ENCODE measurements around the gene CIT.

DNA sequence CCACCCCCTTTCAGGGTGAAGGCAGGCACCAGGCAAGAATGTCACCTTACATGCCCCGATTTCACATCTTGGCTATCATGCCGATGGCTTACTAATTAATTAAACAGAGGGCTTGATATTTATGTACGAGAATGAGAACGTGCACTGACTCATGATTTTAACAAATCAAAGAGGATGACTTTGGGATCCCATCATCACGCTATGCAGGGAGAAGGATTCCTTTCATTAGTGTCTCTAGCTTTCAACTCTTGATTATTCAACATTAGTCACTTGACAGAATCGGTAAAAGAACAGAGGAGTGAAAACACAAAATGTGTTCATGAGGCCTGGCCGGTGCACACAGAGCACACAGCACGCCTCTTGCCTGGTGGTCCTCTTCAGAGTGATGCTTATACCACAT is 128.6 kb downstream of the CIT start:
- TF ChIP-seq POLR2AphosphoS5 (IDR thresholded peaks at IDR 0.05): no peak
- TF ChIP-seq, protein P1, sequence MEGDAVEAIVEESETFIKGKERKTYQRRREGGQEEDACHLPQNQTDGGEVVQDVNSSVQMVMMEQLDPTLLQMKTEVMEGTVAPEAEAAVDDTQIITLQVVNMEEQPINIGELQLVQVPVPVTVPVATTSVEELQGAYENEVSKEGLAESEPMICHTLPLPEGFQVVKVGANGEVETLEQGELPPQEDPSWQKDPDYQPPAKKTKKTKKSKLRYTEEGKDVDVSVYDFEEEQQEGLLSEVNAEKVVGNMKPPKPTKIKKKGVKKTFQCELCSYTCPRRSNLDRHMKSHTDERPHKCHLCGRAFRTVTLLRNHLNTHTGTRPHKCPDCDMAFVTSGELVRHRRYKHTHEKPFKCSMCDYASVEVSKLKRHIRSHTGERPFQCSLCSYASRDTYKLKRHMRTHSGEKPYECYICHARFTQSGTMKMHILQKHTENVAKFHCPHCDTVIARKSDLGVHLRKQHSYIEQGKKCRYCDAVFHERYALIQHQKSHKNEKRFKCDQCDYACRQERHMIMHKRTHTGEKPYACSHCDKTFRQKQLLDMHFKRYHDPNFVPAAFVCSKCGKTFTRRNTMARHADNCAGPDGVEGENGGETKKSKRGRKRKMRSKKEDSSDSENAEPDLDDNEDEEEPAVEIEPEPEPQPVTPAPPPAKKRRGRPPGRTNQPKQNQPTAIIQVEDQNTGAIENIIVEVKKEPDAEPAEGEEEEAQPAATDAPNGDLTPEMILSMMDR (IDR thresholded peaks at IDR 0.05): no peak

Measured in sigmoid colon (tissue), 4 donors.